Fibroblast of villous mesenchyme (primary cell): ENCODE data around the gene POLR2F. TPM values are rescaled to one million over a fixed set of nuclear protein-coding genes. Genes with fewer than 3 reads are reported as not detected.
"Not testable (repeated sequence)": the region's sequence is repeated elsewhere in the genome, so short reads cannot be mapped to it uniquely, and the experiment has no call there.

Experiments
- DNase-seq: peaks from one replicate; pipeline ENCODE4 v3.0.0-alpha.2; 2010; ENCODE audit warnings: low read depth
- H3K4me3 ChIP-seq: 2 replicates; pipeline ENCODE4 v1.5.1; 2011; ENCODE audit warnings: low read depth, mild to moderate bottlenecking, low read length
- CTCF ChIP-seq: IDR thresholded peaks from 2 replicates; pipeline ENCODE4 v1.5.1; 2012; ENCODE audit warnings: low read depth, mild to moderate bottlenecking, low read length; ENCODE audit not compliant: insufficient read depth
- total RNA-seq: library from RNA; depleted of rRNA; stranded (reverse); fragments of >200 nt; gene quantifications from 2 replicates; pipeline ENCODE4 v1.2.3, GENCODE V29; 2012

The POLR2F gene
- total RNA-seq, 1 donor, result 28.9 TPM

- DNase-seq, result no peak
- H3K4me3 ChIP-seq, result no peak overlapping the region
- no peak for TF ChIP-seq CTCF
Measured at GRCh38 chr22:37973271-37974170, 20.0 kb downstream of the POLR2F start.

GRCh38 chr22:37975153-37975552 lies 21.7 kb downstream of the POLR2F start:
- TF ChIP-seq CTCF, result no peak
- DNase-seq, result no peak
- no peak overlapping the region for H3K4me3 ChIP-seq

GRCh38 chr22:37976022-37976421 lies 22.5 kb downstream of the POLR2F start:
- not testable (repeated sequence) for DNase-seq, H3K4me3 ChIP-seq

GRCh38 chr22:37976547-37976946 lies 23.0 kb downstream of the POLR2F start:
- no peak for DNase-seq
- TF ChIP-seq CTCF, result no peak
- no peak overlapping the region for H3K4me3 ChIP-seq

- no peak for DNase-seq
- no peak for TF ChIP-seq CTCF
- no peak overlapping the region for H3K4me3 ChIP-seq
Measured at GRCh38 chr22:37979782-37980181, 26.3 kb downstream of the POLR2F start.

GRCh38 chr22:37981282-37982011 lies 27.9 kb downstream of the POLR2F start:
- DNase-seq, result no peak
- TF ChIP-seq CTCF, result no peak
- H3K4me3 ChIP-seq, result no peak overlapping the region

GRCh38 chr22:37982151-37982785 lies 28.8 kb downstream of the POLR2F start:
- no peak overlapping the region for H3K4me3 ChIP-seq
- TF ChIP-seq CTCF, result no peak
- no peak for DNase-seq
